HG03159 (cell line): ENCODE results near the gene ARPP21.

ENCODE experiments used
- ATAC-seq: cut with Tn5 transposase; IDR thresholded peaks from one replicate; pipeline ENCODE4 v1.9.1; 2021; ENCODE audit warnings: mild to moderate bottlenecking, moderate library complexity; ENCODE audit not compliant: unreplicated experiment

Gene ARPP21

DNA sequence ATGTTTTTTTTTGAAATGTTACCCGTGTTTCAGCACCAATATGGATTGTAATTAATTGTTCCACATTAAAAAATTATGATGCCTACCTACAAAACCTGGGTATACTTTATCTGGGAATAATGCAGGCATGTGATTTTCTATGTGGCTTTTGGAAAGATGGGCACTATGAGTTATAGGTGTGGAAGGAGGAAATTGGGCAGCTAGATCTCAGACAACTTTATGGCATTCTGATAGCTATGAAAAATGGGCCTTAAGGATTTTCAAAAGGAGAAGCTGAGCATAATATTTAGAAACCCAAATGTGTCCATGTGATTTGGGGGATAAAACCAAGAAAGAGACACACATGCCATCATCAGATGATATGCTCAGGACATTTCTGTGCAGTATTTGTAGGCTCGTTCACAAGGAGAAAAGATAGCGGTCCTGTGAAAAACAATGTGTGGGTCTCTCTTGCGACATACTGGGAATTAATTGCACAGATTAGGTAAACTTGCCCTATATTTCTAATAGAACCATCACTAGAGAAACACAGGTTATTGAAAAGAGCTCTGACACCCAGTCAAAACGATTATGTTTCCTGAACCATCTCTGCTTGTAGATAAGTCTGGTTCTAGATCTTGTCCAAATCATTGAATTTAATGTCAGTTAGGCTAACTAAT lies 35.3 kb downstream of the ARPP21 start:
- no peak for ATAC-seq

DNA sequence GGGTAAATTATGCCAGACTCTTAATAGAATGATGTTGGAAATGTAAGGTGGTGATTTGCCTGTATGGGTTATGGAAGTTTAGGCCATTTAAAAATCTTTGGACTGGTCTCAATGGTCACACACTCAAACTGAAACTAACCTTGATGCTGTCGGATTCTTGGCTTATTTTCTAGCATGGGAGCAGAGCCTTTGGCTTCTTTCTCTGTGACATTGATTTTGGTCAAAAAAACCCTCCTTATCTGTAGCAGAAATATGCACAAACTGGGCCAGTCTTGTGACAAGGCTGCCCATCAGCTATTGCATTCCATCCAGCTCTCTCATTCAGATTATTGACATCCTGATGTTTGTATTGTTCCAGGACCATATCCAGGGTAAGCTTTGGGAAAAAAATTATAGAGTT lies 35.9 kb downstream of the ARPP21 start:
- no peak for ATAC-seq

DNA sequence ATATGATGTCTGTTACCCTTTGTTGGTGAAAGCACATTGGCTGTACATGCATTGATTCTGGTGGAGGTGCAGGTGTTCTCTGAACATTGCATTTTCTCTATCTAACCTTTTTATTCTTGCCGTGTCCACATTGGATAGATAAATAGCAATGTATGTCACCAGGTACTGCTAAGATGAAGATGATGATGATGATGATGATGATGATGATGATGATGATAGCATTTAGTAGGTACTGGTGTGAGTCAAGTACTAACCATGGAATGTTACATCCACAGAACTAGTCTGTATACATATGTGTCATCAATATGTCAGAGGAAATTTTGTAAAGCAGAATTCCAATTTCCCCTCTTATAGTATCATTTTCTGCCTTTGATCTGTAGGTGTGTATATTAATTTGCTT lies 36.3 kb downstream of the ARPP21 start:
- ATAC-seq, result no peak

DNA sequence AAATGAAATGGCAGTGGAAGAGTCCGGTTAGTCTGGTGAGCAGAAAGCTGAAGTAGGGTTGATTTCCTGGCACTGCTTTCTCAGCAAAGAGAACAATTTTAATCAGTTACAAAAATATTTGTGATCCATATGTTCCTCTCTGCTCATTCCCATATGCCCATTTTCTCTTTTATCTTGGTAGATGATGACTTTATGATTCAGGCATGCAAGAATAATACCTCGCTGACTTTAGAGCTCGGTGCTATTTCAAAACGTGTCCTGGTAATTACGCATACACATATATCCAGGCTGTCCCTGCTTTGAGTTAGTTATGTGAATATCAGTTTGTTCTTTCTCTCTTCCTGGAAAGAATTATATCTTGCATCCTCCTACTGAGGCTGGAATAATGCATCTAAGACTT lies 38.5 kb downstream of the ARPP21 start:
- no peak for ATAC-seq

DNA sequence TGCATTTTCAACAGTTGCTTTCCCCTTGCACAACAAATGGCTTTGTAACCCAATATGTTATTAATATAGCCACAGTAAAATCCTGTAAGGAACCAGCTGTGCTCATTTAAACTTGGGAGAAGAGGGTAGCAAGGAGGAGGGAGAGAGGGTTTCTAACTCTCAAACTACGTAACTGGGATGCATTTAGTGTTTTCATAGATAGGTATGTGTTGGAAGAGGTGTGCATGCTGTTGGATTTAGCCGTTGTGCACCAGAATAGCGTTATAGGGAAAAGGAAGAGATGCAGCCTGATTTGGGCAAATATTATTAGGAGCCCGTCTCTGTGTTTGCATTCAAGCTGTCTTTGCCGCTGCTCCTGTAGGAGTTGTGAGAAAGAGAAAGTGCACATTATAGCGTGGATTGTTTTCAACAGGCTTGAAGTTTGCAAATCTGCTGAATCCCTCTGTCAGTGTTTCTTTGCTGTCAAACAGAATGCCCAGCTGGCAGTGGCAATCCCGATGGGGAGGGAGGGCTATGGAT lies 39.4 kb downstream of the ARPP21 start:
- ATAC-seq, result no peak

DNA sequence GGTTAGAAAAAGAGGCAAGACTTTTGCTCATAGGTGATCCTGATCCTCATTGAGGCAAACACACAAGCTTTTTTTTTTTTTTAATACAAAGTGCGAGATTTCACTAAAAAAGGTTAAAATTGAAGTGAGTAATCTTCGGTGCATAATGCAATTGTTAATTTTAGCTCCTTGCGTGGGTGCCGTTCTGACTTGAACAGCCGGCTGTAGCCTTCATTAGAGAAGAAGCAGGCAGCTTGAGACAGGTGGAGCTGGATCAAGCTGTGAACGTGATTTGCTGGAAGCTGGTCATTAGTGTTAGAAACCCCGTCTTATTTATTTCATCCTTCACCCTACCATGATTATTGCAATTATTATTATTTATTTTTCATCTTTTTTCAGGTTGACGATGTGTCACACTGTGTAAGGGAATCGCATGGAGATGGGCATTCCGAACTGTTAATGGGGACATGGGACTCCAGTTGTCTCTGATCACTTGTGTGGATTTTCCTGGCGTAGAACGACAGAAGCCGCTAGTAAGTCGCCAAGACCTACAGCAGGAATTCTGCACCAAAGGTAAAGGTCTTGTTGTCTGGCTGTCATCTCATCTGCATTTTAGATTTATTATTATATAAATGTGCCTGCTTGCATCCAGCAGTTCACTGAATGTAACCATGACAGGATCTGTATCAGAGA lies 40.2 kb downstream of the ARPP21 start:
- ATAC-seq, result no peak

DNA sequence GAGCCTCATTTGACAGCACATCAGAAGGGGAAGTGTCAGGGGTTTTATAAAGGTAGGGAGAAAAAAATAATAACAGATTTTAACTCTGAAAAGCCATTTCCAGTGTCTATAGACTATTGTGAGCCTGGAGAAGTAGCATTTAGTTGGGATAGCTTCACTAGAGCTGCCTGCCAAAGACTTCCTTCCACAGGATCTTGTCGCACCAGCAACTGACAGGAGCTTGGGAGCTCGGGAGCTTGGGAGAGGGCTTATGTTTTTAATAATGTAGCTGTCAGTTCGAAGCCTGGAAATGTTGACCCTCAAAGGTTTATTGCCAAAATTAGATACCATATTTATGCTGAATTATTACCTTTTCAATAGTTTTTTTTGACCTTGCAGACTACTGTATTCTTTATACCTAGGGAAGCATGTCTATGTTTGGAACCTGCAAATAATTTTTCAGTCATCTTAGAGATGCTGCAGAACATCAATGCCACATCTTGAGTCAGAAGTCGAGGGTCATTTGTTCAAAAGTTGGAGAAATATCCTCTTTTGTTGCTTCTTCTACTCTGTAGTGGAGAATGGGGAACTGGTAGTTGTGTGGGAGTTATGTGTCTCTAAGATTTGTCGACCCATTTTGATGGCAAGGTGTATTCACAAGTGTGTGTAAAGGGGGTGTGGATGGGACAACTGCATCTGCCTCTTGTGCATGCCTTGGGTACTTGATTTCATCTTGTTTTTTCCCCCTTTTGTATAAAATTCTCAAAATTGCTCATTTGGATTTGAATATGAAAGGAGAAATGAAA lies 41.7 kb downstream of the ARPP21 start:
- ATAC-seq, result no peak

DNA sequence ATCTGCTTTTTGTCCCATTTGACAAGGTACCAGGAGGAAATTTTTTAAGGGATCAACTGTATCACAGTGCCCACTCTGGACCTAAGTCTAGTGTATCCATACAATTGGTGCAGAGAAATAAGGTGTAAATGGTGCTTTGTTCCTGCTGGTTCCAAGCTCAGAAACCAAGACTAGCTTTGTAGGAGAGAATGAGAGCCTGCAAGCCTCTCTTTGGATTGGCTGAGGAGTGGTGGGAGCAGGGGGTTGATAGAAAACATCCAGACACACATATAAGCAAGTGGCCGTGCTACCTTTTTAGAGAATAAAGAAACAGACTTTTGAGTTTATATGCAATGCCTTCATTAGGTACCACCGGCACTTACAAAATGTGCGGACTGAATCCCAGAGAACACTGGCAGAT lies 45.8 kb downstream of the ARPP21 start:
- no peak for ATAC-seq

DNA sequence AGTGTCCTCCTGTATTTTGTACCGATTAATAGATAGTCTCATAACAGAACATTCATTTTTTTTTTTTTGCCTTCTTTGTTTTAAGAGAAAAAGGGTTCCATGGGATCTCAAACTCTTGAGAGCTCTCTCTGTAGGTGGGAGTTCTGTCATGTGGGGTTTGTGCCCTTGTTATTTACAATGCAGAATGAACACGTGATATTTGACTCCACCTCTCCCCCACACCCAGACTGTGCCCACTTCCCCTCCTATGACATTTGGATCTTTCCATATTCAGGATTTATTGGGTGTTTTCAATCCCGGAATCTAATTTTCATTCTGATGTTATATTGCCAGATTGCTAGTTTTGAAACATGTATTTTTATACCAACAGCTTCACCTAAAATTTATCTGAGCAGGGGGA lies 49.5 kb downstream of the ARPP21 start:
- ATAC-seq, result no peak

DNA sequence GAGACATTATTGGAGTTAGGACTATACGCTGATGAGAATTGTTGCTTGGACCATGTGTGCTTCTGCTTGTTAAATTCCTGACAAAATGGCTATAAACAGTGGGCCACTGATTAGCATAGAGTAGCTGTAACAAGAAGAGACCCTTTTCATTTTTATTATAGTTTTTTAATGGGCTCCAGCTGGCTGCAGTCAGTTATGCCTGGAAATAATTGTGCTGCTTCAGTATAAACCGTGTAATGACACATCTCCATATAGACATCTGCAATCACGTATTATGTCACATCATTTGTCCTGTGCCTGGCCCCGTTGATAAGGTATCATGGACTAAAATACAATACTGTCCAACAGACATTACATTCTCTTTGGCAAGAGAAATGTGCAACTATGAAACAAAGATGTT lies 50.9 kb downstream of the ARPP21 start:
- no peak for ATAC-seq

DNA sequence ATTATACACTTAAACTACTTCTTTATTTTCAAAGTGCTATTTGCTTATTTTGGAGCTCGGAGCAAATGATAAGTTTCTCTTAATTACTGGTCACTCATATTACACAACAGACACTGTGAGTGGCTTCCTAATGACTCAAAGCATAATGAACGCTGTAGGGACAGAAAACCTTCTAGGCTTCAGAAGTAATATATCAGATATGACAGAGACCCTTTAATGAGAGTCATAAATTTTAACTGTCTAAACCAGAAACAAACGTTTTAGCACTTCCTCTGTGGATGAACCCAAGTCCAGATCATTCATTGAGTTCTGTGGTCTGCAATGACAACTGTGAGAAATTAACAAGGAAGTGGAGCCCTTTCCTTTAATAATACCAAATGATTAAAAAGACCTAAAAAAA lies 66.6 kb downstream of the ARPP21 start:
- ATAC-seq, result no peak

DNA sequence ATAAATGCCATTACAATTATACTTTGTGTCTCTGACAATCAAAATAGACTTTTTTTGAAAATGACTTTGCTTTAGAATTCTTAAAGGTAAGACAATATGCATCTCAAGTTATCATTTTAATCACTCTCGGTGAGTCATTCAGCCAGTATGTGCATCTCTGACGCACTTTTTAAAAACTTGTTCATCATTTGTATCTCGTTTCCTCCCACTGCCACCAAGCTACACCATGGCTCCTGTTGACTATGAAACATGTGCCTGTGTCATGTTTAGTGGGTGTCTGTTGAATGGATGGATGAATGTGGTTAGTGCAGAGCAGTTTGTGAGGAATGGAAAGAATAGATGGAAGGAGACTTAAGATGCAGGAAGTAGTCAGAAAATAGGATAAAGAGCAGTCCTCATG lies 68.6 kb downstream of the ARPP21 start:
- no peak for ATAC-seq

DNA sequence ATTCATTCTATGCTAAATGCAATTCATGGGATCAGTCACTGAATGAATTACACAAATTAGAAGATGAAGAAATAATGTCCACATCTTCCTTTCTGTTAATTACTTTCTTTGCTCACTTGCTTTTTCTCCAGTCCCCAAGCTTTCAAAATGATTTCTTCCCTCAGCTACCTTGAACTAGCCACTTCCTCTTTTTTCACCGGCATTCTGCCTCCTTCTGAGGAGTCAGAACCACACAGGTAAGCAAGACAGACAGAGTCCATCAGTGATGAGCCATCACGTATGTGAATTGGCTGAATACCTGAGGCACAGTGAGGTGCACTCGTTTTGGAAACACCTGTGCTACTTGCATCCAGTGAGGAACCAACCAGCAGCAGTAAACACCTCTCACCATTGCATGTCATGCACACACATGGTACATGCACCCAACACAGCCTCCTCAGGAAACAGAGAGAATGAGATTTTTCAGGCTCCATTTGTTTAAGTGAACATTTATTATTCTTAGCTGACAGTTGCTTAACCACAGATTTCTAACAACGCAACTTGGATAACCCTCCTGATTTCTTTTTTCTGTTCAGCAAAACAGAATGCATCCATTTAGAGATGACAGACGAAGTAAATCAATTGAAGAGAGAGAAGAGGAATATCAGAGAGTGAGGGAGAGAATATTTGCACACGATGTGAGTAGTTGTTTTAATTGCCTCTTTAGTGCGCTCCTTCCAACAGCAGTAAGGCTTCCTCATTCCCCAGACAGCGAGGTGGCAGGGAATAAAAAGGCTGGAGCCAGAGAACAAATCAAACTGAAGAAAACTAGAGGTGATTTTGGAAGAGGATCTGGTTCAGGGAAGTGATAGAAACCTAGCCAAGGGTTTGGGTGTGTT lies 69.3 kb downstream of the ARPP21 start:
- ATAC-seq, result no peak

DNA sequence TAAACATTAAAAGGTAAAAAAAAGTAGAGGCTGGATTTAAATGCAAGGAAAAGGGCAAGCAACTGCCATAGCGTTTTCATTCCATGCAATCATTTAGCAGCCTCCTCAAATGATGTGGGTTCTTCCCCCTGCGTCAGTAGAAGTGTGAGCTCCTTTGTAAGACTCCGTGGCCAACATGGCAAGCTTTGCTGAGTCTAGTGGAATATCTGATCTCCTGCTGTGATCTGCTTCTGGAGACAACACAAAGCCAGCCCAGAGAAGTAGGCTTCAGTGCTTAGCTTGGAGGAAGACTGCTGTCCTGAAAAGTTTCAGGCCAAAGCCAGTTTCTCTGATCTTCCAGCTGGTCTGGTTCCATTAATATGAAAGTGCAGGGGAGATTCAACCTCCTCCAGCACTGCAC lies 70.4 kb downstream of the ARPP21 start:
- no peak for ATAC-seq

DNA sequence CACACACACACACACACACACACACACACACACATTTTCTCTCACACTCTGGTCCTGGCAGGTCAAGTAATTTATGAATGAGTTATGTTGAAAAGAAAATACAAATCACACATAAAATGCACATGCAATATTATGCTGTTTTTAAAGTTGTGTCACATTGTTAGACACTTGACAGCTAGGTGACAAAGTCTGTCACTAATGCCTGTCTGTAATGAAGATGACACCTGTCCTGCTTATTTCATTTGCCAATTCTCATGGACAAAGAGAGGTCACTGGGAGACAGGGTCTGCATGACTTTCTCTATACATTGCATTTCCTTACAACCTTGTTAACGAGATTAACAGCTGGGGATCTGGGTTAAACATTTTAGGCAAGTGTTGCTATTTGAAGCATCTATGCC lies 71.2 kb downstream of the ARPP21 start:
- ATAC-seq, result no peak

DNA sequence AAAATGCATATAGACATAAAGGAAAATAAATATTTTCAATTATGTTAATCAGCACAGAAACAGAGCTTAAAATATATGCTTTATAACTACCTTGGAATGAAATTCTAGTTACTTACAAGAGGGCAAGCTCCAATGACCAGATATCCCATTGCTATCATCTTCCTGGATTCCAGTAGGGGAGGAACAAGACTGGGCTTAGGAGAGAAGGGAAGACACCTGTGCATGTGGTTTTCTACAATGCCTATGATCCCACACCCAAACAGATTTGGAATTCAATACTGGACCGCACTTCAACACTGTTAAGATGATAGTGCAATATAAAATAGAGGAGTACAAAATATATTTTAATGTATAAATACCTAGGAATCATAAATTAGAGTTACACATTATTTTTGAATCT lies 79.6 kb downstream of the ARPP21 start:
- no peak for ATAC-seq

DNA sequence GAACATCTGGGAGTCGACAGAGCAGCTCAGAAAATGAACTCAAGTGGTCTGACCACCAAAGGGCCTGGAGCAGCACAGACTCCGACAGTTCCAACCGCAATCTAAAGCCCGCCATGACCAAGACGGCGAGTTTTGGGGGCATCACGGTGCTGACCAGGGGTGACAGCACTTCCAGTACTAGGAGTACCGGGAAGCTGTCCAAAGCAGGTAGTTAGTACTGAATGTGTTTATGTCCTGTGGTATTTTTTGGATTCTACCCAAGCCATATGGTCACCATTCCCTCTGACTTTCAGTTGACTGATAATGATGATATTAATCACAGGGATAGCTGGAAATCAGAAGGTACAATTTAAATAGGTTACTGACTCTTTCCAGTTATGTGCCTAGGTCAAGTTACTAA lies 82.3 kb downstream of the ARPP21 start:
- no peak for ATAC-seq

DNA sequence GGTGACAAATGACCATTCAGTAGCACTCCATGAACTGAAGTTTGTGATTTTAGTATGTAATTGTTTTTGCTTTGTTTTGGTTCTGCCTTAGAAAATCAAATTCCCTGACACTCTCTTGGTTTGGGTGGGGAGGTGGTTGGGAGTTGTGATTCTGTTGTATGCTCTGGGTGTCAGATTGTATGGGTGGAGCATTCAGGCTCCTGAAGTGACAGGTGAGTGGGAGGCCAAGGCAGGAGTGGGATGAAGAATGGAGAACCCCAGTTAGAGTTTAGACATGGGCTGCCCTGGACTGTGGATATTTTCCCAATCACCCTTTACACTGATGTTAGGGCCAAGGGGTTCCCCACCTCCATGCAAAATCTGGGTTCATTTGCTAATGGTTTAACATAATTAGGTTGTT lies 83.6 kb downstream of the ARPP21 start:
- no peak for ATAC-seq

DNA sequence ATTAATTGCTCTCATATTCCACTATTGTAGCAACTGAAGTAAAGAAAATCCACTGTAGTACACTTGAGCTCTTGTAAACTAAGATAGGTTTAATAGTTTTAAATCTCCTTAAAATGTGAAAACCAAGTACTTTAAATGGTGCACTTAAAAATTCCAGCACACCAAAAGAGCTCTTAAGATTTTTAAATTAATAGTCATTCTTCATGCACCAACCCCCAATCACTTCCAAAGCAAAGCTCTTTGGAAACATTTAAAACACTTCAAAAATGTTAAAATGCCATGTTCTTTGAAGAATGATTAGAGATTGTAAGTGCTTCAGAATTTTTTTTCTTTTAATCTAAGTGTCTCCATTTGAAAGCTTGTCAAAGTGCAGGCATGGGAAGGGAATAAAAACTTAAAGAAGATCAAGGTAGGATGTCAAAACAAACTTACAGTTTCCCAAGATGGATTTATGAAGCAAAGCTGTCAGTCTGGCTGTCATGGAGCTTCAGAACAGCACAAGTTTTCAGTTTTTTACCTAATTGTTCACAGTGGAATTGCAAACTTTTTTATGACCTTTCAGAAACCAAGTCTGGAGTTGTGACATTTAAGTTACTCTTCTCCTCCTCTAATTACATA lies 84.3 kb downstream of the ARPP21 start:
- ATAC-seq, result no peak

DNA sequence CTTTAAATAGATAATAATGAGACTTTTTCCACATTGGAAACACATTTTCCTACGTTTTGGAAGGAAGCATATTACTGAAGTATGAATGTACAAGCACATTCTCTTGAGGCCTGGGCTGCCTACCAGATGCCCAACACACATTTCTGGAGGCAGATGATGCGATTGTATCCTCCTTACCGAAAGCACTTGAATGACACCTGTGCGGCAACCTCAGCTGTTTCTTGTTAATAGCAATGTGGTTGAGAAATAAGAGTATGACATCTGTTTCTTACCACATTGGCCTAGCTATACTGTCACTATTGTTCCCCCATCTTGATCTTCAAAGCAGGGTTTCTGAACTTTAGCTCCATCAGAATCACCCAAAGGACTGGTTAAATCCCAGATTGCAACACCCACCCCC lies 84.8 kb downstream of the ARPP21 start:
- ATAC-seq, result no peak

DNA sequence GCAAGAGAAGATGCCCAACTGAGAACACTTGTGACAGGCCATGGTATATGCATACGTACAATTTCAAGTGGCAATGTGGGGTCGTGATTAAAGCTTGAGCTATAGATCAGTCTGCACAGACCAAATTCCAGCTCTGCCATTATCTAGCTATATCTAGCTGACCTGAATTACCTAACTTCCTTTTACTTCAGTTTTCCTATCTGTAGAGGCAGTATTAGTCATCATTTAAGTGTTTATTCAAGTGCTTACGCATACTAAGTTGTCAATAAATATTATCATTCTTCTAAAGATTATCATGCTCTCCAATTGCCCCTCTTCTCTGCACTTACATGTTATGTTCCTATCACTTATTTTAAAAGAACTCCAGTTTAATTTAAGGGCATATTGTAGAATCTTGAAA lies 87.9 kb downstream of the ARPP21 start:
- ATAC-seq, result no peak
